Fibroblast of skin of scalp (primary cell): ENCODE data around the gene RPRD1B.
A peak's percentile ranks its signal among the peaks of the same experiment; 100 is the strongest.

Experiments used
- DNase-seq: peaks from one replicate; pipeline ENCODE4 v3.0.0-alpha.2; 2013

RPRD1B gene

DNA sequence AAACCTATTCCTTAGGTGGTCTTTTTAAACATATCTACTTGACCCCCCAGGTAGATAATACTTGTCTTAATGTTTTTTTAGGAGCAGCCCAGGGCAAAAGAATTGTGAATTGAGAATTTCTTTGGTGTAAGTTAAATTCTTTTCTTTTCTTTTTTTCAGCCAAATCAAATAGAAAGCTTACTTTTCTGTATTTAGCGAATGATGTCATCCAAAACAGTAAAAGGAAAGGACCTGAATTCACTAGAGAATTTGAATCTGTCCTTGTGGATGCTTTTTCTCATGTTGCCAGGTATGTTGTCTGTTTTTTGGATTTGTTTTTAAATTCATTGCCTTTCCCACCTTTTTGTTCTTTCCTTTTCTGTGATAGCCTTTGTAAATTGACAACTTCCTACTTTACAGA is 6.7 kb downstream of the RPRD1B start:
- DNase-seq = no peak

DNA sequence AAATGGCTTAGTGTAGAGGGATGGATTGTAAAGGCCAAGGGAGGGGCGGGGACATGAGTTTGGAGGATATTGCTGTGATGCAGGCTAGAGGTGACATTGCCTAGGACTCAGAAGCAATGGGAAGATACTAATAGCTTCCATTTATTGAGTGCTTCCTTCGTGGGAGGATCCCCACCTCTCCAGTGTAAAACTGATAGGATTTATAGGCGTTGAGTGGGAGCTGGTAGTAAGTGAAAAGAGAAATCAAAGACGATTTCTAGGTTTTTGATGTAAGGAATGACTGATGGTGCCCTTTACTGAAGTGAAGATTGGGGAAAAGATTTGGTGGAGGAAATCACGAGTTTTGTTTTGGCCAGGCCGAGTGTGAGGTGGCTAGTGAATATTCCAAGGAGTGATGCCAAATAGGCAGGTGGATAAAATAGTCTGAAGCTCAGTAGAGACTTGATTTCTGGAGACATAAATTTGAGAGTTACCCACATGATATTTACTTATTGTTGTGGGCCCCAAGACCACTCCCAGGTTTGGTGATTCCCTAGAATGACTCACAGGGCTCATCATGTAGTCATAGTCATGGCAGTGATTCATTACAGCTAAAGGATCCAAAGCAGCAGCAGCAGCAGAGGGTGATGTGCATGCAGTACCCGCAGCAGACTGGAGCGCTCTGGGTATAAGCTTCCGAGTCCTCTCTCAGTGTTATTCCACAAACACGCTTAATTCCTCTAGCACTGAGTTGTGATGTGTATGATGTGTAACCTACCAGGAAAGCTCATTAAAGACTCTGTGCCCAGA is 10.2 kb downstream of the RPRD1B start:
- peak; percentile 71 for DNase-seq

DNA sequence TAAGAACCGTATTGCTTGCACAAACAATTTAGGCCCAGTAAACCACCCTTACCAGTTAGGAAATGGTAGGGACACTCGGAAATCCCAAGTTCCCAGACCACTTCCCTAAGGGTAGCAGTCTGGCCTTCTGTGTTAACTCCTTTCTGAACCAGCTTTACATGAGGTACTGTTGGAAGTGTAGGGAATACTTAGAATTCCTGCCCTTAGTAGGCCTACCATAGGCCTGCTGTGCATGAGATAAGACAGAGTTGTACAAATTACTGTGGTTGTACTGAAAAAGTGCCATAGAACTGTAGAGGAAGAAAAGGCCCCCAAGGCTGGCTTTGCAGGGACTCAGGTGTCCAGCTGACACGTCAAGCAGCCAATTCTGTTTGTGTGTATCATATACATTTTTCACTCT is 11.1 kb downstream of the RPRD1B start:
- DNase-seq = no peak

DNA sequence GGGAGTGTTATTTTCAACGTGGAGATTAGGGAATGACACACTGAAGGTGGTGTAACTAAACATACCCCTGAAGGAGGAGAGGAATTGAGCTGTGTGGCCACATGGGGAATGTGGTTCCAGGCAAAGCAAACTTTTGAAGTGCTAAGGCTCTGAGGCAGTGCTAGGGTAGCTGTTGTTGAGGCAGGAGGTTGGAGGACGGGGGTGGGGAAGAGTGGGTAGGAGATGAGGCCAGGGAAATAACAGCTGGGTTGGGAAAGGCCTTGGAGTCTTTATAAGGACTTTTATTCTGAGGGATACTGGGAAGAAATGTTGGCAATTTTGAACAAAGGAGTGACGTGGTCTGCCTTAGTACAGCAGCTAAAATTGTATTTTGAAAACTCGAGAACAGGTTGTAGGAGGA is 13.0 kb downstream of the RPRD1B start:
- DNase-seq = peak; percentile 3

DNA sequence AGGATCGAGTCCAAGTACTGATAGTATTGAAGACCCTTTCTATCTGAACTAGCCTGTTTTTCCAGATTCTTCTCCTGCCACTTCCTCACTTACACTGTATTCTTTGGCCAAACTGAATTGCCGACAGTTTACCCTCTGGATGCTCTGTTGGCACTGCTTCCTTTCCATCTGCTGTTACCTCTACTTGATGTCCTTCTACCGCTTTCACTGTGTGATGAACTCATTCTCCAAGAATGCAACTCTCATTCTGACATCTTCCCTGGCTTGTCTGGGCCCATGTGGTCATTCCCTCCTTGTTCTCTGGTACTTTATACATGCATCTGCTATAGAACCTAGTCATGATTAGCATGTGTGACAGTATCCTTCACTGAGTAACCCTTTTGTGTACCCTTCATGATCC is 16.3 kb downstream of the RPRD1B start:
- DNase-seq = peak; percentile 62

DNA sequence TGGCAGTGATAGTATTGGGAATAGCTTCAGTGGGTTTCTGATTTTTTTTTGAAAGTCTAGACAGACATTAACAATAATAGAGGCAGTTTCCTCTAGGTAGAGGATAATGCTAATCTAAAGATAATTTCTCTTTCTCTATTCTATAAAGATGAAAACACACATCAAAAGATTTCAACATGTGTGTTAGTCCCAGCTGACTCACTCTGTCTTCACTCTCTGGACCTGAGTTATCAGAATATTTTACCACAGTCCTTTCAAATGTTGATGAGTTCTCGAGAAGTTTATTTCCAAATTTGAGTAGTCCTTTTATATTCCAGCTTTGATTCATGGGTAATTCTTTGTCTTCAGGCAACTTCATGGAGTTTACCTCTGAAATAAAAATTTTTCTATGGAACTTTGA is 17.1 kb downstream of the RPRD1B start:
- DNase-seq = no peak

DNA sequence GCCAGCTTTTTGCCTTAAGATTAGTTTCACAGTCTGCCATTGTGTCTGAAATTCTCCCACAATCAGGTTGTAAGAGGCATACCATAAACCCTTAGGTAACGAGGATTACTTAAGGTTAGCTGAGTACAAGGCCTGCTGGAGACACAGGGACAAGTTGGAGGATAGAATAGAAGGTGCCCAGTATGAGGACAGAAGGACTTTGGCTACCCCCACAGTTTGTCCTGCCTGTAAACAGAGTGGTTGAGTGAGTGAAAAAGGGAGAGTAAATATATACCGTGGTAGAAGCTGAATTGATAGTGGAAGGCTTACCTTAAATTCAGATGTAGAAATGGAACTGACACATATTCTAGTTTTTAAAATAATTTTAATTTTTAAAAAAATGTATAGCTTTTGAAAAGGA is 19.3 kb downstream of the RPRD1B start:
- no peak for DNase-seq

DNA sequence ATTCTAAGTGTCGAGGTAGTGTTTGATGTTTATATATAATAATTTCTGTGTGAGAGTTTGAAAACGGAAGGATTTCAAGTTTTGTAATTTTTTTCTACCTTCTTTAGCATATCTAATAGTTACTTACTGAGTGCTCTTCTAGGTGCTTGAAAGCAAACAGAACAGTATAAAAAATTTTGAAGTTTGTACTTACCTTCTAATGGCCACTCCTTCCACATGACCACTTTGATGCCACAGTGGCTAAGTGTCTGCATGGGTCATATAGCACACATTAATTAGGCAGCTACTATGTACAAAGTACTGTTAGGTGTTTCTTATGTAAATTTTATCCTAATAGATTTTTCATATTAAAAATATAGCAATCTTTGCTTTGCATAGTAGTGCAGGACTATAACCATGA is 21.1 kb downstream of the RPRD1B start:
- DNase-seq = no peak

DNA sequence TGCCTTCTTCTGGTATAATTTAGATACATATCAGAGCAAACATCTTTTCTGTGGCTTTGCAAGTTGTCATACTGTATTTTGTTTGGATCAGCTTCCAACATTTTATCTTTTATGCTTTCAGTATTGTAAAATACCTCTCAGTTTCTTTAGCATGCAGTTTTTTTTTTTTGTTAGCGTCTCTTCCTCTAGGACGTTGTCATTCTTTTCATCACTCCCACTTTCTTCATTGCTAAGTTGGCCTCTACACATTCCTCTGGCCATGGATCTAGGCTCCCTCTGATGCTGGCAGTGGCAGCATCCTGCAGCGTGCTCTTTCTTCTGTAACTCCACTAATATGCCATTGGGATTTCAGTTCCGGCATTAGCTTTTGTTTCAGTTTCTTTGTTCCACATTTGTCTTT is 21.7 kb downstream of the RPRD1B start:
- peak; percentile 10 for DNase-seq

DNA sequence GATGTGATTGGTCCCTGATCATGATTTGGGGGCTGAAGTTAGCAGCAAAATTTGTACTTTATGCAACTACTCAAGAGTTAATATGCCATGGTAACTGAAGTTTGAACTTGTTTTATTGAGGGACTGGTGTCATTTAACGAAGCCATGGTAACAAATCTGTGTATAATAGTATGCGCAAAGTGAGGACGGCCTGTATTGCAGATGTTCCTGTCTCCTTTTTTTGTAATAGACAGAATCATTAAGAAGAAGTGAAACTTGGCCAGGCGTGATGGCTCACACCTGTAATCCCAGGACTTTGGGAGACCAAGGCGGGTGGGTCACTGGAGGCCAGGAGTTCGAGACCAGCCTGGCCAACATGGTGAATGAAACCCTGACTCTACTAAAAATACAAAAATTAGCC is 22.3 kb downstream of the RPRD1B start:
- no peak for DNase-seq

DNA sequence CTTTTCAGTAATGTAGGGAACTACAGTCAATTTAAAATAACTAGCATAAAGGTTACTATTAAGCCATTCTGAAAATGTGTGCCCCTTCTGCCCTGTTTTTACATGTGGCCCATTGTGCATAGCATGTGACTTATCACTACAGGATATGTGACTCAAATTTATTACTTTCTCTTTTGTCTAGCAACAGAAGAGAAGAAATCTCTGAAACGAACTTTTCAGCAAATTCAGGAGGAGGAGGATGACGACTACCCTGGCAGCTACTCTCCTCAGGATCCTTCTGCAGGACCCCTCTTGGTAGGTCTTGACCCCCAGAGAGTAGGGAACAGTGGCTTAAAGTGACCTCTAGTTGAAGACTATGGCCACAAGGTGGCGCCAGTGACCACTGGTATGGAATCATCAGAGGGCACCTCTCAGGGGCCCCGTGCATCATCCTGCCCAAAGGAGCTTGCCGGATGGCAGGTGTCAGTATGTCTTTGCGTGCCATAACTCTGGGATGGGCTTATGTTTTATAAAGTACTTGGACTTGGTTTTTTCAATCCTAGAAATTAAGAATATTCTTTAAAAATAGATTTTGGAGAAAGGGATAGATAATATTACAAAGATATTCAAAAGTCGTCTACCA is 23.9 kb downstream of the RPRD1B start:
- DNase-seq = peak; percentile 69

DNA sequence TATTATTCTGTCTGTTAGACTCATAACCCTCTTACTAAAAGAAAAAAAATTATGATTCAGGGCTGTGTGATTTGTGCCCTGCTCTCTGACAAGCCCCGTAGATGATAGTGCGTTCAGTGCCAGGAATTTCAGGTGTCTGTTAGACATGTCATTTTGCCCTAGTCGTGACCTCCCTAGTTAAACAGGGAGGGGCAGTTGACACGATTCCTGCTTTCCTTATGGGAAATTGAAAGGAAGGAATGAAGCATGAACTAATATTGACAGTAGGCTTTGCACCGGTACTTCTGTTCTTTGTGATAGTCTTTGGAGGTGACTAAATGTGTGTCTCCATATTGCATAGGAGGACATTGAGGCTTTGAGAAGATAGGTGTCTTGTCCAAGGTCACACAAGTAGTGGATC is 26.3 kb downstream of the RPRD1B start:
- DNase-seq = no peak

DNA sequence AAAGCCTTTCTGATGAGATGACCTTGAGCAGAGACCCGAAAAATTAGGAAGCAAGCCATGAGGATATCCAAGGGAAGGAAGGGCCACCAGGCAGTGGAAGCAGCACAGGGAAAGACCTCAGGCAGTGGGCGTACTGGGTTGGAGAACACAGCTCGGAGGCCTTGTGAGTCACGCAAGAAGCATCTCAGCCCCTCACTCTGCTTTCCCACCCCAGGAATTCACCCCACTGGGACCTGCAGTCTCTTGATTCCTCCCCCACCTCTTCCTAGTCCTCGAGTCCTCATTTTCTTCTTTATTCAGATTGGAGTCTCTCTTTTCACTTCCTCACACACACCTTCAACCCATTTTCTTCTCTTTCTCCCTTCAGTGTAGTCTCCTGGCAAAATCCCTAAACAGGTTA is 27.0 kb downstream of the RPRD1B start:
- DNase-seq = peak; percentile 75

DNA sequence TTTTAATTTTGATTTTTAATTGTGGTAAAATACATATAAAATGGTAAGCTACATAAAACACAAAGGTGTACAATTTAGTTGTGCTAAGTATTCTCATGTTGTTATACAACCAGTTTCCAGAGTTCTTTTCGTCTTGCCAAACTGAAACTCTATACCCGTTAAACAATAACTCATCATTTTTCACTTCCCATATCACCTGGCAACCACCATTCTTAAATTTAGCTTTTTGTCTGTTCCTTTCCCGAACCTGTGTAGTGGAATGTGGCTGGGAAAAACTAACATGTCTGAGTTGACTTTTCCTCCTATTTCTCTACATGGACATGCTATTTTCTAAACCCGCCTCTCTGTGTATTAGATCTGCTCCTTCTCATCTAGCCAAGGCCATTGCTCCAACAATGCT is 27.6 kb downstream of the RPRD1B start:
- no peak for DNase-seq

DNA sequence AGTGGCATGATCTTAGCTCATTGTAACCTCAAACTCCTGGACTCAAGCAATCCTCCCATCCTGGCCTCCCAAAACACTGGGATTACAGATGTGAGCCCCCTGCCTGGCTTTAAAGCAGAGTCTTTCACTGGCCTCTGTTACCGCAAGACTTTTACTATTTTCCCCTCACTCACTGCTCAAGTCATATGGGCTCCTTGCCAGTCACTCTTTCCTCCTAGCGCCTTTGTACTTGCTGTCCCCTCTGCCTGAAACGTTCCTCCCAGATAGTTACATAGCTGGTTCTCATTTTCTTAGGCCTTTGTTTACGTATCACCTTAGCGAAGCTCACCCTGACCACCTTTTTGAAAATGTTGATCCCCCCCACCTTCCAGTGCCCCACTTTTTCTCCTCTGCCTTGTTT is 29.3 kb downstream of the RPRD1B start:
- no peak for DNase-seq

DNA sequence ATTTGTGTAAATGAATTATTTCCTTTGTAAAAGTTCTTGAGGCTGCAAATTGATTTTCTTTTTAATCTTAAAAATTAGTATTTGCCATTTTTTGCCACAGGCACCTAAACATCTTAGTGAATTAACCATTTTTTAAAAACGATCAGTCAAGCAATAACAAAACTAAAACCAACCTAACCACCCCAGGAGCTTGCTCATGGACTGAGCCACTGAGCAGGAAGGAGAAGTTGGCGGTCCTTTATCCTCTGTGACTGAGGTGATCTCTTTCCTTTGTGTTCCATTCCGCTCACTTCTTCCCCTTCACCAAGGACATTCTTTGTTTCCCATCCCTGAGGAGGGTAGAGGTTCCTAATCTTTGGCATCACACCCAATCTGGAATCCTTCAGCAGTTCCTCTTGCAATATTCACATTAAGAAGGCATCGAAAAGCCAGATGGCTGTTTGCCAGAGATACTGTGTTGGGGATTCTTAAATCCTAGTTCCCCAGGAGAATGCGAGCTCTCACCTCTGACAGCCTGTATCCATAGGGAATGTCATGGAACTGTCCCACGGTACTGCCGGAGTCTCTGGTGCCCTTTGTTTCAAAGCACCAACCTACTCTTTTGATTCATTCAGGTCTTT is 30.5 kb downstream of the RPRD1B start:
- DNase-seq = no peak

DNA sequence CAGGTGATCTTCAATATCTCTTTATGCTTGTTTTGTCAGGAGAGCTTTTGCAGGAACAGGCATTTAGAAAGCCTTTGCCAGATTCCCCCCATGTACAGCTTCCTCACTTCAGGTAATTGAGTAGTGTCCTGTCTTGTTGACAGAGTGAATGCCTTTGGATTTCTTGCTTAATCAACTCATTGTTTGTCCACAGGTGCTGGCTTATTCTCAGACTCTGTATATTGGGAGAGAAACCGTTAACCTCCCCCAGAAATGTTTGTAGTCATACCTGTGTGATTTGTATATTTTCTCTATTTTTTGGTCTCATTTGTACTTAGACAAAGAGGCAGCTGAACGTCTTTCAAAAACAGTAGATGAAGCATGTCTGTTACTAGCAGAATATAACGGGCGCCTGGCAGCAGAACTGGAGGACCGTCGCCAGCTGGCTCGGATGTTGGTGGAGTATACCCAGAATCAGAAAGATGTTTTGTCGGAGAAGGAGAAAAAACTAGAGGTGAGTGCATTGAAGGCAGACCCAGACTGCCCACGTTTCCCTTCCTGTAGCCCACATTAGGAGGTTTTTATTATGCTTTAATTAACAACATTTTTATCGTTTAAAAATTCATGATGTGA is 32.3 kb downstream of the RPRD1B start:
- DNase-seq = no peak

DNA sequence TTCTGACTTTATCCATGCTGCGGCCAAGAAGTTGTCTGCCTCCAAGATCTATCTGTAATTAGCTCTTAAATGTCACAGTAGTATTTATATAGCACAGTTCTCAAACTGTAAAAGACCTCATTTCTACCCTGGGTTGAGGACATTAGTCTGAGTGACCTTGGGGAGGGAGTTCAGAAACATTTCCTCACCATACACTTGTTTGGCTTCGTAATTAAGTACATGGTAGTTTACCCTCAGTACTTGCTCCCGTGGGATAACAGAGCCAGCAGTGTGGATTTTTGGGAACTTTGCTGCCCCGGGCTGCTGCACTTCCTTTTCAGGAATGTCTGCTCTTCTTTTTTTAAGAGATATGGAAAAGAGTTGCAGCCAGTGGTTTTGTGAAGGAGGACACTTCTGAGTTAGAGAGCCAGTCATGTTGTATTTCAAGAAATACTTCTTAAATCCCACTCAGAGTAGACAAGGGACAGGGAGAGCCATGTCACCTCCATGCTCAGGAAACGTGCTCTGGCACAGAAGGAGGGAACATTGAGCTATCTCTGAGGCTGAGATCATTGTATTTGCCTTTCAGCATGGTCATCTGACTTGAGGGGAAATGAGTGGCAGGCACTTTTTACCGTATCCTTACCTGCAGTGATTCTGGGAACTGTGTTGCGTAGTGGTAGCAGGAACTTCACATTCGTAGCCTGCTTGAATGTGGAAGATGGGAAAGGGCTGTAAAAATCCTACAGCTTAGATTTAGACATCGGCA is 33.6 kb downstream of the RPRD1B start:
- no peak for DNase-seq

DNA sequence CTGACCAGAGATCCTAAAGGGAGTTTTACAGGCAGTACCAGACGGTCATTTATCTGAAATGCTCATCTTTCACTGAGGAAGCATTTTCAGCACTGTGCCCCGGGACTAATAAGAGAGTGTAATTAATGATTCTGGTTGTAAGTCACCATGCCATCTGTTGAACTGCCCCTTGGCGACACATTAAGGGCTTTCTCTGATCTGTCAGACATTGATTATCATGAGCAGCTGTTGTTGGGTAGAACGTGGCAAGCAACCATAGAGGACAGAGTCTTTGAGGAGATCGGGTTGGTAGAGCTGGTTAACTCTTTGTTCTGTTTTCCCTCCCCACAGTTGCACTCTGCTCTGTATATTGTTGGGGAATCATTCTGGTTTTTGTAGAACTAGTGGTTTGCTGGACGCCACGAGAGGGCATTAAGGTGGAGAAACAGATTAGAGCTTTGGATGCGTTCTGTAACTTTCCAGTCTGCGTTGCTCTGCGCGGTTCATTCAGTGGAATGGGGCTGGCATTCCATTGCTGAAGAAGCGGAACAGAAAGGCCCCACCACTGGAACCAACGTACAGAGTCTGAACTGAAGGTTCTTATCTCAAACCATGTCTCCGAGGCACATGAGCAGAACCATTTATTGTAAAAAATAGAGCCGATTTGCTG is 34.3 kb downstream of the RPRD1B start:
- no peak for DNase-seq

DNA sequence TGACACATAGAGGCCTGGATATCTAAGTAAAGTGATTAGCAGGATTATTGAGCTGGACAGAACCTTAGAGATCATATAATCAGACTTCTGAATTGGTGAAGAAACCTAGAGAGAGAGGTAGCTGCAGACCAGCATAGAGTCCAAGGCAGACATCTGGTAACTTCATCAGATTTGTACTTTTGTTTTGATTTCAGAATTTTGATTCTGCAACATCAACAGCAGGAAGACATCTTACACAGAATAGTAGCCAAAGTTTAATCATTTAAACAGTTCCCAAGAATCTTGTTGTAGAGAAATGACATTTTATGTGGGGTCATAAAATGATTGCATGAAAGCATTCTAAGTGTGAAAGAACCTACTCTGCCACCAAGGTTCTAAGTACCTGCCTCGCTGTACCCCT is 39.4 kb downstream of the RPRD1B start:
- no peak for DNase-seq

DNA sequence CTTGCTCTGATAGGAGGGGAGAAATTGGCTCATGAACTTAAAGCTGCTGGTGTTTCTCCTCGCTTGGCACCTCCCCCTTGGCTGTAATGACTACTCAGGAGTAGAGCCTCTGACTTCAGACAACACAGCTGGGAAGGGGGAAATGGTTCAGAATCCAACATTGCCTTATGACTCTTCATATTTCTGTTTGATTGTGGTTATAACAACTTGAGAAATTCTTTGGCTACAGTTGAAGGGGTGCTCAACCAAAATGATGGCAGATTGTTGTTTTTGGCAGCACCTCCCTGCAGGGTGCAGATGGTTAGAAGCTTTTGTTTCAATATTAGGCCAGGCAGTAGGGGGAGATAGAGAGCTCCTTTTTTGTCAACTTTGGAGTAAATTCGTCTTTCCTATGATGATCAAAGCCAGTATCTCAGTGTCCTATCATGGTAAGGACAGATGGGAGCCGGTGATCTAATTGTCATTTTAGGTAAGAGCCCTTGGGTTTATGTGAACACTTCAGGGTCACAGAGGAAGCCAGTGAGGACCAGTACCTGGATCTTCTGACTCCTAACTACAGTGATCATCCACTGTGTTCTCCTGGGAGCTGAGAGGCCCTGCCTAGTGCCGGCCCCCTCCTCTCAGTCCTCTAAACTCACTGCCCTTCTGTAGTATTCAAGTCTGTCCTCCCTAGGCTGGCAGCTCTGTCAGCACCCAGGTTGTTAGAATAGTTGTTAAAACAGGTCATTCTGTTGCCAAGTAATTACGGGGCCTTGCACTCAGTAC is 39.9 kb downstream of the RPRD1B start:
- peak; percentile 97 for DNase-seq
